HG03575 (cell line): ENCODE data around the gene P2RX2.
"Not testable (repeated sequence)": the region's sequence is repeated elsewhere in the genome, so short reads cannot be mapped to it uniquely, and the experiment has no call there.

Experiments used
- ATAC-seq: cut with Tn5 transposase; IDR thresholded peaks from one replicate; pipeline ENCODE4 v1.9.1; 2021; ENCODE audit not compliant: unreplicated experiment, insufficient number of reproducible peaks, low FRiP score; ENCODE audit errors: extremely low read depth

Gene P2RX2

DNA sequence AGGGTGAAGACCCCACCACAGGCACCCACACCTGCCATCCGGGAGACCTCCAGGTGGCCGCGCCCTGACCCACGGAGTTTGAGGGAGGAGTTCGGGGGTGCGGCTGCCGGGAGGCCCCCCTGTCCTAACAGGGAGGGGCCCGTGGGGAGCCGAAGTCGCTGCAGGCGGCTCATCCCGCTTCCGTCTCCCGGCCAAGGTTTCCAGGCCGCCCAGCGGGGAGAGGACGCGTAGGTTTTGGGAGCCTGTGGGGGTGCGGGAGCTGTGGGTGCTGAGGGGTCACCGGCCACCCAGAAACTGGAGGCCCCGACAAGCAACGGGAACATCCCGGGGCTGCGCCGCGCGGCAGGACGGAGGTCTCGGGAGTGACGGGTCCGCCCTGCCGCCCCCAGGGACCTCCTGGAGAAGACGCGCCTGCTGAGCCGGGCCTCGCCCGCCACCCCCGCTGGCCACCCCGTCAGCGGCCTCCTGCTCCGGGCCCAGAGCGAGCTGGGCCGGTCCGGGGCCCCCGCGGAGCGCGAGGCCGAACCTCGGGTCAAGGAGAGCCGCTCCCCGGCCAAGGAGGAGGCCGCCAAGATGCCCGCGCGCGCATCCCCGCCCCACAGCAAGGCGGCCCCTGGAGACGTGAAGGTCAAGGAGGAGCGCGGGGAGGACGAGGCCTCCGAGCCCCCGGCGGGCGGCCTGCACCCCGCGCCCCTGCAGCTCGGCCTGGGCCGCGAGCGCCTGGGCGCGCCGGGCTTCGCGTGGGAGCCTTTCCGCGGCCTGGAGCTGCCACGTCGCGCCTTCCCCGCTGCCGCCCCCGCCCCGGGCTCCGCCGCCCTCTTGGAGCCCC, 35.8 kb upstream of the P2RX2 start:
- no peak for ATAC-seq

DNA sequence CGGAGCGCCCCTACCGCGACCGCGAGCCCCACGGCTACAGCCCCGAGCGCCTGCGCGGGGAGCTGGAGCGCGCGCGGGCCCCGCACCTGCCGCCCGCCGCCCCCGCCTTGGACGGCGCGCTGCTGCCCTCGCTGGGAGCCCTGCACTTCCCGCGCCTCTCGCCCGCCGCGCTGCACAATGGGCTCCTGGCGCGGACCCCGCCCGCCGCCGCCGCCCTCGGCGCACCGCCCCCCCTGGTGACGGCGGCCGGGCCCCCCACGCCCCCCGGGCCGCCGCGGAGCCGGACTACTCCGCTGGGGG, 35.2 kb upstream of the P2RX2 start:
- no peak for ATAC-seq

DNA sequence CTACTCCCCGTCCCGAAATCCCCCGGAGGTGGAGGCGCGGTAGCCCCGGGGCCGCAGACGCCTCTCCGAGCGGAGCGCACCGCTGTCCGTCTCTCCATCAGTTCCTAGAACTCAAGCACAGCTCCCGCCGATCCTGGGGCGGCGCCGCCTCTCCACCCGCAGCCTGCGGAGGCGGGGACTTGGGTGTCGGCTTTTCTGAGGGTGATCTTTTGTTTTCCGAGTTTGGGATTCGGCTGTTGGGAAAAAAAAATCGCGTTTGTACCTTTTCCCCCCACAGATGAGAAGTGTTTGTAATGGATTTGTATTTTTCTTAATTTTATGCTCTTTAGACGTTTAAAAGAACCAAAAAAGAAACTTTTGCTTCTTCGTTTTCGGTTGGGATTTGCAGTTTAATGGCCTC, 34.8 kb upstream of the P2RX2 start:
- ATAC-seq = no peak

- no peak for ATAC-seq
Measured at GRCh38 chr12:132584429-132584828, 34.1 kb upstream of the P2RX2 start.

DNA sequence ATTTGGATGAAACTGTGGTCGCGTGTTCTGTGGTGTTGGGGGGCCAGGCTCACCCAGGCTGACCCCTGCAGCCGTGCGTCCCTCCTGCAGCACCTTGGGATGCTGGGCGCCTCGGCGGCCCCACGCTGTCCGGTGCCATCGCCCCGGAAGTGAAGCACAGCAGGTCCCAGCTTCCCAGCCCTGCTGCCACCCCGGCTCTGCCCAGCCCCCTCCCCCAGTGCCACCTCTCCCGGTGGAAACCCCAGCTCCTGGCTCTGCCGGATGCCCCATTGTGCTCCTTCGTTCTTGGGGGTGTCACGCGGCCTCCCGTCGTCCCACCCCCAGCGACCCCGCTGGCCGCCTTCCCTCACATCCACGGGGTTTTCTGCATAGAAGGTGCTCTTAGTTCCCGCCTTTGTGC, 33.4 kb upstream of the P2RX2 start:
- no peak for ATAC-seq

GRCh38 chr12:132586929-132587328, 31.6 kb upstream of the P2RX2 start:
- ATAC-seq = no peak

DNA sequence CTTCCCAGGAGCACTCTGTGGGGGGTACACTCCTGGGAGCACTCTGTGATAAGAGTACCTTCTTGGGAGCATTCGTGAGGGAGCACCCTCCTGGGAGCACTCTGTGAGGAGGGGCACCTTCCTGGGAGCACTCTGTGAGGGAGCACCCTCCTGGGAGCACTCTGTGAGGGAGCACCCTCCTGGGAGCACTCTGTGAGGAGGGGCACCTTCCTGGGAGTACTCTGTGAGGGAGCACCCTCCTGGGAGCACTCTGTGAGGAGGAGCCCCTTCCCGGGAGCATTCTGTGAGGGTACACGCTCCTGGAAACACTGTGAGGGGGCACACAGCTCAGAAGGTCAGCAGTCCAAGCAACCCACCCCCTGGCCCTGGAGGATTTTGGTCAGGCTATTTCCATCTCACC, 30.8 kb upstream of the P2RX2 start:
- ATAC-seq = no peak

DNA sequence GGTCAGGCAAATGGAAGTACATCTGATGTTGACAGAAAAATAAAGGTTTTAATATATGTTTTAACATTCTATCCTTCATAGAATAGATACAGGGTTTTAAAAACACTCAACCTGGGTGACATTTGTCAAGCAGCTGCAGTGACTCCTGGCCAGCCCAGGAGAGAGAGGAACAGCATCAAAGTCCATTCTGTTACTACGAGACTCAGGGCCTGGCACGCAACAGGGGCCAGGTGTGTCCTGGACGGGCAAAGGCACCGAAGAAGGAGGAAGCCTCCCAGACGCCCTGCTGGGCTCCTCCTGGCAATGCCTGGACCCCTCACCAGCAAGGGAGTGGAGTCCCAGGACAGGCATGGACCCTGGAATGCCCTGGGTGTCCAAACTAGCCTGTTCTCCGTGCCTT, 30.3 kb upstream of the P2RX2 start:
- ATAC-seq = no peak

DNA sequence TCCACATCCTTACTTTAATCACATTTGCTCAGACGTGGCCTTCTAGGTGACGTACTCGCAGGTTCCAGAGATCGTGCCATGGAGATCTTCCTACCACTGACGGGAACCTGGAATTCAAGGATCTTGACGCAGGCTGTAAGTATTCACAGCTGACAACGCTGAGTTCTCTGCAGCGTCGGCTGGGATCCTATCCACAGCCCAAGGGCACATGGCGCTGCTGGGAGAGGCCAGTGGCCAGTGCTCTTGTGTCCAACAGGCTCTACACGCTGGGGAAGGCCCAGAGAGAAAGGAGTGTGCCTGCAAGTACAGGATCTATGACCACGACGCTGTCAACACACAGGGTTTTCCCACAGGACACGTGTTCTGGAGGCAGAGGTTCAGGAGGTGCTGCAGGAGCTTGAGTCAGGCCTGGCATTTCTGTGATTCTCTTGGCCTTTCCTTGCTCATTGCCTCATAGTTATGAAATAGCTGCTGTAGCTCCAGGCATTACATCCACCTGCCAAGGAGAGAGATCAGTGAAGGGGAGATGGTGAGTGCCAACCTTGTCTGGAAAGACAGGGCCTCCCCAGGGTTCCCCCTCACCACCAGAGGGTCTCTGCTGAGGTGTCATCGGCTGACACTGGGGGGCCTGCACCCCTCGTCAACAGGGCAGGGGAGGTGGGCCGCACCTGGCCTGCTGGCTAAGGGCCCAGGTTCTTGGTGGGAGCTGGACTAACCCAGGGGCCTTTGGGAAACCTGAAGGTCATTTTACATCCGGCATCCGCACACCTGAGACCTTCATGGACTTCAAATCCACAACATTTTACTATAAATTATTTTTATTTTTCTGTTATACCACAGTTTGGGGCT, 29.5 kb upstream of the P2RX2 start:
- no peak for ATAC-seq

DNA sequence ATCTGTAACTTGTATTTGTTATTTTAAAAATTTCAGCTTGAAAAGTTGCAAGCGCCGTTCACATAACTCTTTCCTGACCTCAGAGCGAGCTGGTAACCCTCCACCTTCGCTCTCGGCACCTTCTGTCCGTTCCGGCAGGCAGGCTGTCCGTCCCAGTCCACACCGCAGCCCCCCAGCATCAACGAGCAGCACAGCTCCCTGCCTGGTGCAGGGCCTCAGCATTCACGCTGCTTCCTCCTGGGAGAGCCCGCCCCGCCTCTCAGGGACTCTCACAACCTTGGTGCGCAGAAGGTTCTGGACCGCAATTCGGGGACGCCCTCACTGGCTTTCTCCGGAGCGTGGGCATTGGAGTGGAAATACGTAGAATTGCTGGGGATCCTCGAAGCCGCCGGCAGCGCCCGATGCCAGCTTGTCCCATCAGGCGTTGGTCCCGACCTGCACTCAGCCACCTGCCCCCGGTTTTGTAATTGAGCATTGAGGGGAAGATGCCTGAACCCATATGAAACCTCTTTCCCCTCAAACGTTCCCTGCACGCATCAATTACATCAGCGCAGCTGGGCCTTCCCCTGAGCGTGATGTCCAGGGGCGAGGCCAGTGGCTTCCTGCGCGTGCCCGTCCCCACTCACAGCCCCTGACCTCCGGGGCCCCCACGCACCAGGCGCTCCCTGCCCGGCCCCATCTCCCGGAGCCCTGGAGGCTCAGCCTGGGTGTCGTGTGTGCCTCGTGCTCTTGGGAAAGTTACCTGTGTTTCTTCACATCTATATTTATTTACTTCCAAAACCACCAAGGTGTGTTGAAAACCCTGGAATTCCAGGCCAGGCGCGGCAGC, 27.3 kb upstream of the P2RX2 start:
- ATAC-seq = no peak

- ATAC-seq = no peak
Measured at GRCh38 chr12:132592282-132592970, 26.1 kb upstream of the P2RX2 start.

GRCh38 chr12:132593071-132593470, 25.5 kb upstream of the P2RX2 start:
- ATAC-seq = no peak

DNA sequence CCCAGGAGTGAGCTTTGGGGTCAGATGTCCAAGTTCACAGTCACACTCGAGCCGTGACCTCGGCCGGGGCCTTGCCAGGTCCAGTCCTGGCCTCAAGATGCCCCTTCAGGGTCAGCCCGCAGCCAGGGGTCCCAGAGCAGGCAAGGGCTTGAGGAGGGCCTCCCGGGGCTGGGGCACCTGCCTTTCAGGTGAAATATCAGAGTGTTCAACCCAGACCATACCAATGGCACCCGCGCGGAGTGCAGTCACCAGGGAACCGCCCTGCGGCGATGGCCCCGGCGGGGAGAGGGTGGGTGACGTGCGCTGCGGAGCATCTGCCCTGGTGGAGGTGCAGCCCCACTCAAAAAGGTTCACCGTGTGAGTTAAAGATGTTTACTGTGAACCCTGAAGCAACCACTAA, 25.1 kb upstream of the P2RX2 start:
- ATAC-seq = no peak

GRCh38 chr12:132593938-132594358, 24.6 kb upstream of the P2RX2 start:
- no peak for ATAC-seq

DNA sequence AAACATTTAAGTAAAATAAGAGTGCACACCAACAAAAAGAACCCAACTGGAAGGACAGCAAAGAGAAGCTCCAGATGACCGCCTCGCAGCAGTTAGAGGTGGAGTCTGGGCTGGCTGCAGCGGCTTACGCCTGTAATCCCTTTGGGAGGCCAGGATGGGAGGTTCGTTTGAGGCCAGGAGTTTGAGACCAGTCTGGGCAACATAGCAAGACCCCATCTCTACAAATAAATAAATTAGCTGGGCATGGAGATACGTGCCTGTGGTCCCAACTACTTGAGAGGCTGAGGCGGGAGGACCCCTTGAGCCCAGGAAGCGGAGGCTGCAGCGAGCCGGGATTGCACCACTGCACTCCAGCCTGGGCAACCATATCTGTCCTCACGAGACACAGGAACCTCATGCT, 23.4 kb upstream of the P2RX2 start:
- no peak for ATAC-seq

- ATAC-seq = no peak
Measured at GRCh38 chr12:132596016-132596415, 22.6 kb upstream of the P2RX2 start.

DNA sequence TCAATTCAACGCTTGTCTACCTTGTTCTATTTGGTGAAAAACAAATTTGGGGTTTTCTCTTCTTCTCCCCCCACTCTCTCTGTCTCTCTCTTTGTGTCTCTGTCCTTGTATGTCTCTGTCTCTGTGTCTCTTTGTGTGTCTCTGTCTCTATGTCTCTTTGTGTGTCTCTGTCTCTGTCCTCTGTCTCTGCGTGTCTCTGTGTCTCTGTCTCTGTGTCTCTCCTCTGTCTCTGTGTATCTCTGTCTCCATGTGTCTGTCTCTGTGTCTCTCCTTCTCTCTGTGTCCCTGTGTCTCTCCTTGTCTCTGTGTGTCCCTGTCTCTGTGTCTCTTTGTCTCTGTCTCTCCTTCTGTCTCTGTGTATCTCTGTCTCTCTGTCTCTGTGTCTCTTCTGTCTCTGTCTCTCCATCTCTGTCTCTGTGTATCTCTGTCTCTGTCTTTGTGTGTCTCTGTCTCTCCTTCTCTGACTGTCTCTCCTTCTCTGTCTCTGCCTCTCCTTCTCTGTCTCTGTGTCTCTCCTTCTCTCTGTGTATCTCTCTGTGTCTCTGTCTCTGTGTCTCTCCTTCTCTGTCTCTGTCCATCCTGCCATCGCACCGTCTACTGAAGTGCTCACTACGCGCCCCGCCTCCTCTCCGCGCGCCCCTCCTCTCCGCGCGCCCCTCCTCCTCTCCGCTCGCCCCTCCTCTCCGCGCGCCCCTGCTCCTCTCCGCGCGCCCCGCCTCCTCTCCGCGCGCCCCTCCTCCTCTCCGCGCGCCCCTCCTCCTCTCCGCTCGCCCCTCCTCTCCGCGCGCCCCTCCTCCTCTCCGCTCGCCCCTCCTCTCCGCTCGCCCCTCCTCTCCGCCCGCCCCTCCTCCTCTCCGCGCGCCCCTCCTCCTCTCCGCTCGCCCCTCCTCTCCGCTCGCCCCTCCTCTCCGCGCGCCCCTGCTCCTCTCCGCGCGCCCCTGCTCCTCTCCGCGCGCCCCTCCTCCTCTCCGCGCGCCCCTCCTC, 21.0 kb upstream of the P2RX2 start:
- no peak for ATAC-seq

GRCh38 chr12:132599502-132599901, 19.1 kb upstream of the P2RX2 start:
- not testable (repeated sequence) for ATAC-seq
